Neural cell (in vitro differentiated cells): ENCODE data around the gene TBC1D30. TPM values are rescaled to one million over a fixed set of nuclear protein-coding genes. Genes with fewer than 3 reads are reported as not detected.

Experiments
- H2AFZ ChIP-seq: fragments of 200-600, 300-800 bp; sonication (generic), shearing (Covaris generic); 2 replicates; pipeline ENCODE4 v1.6.0; 2014; ENCODE audit warnings: low read depth, mild to moderate bottlenecking, antibody characterized with exemption, low read length, moderate library complexity
- H3F3A ChIP-seq: fragments of 200-600 bp; shearing (Covaris generic); 2 replicates; pipeline ENCODE4 v1.6.1; 2016; ENCODE audit warnings: mild to moderate bottlenecking, moderate library complexity, mixed read lengths, antibody characterized with exemption, low read length; ENCODE audit not compliant: insufficient read depth, poor library complexity, severe bottlenecking
- H3K27ac ChIP-seq: fragments of 200-600, 300-800 bp; sonication (generic), shearing (Covaris generic); 2 replicates; pipeline ENCODE4 v1.5.1; 2014; ENCODE audit warnings: mild to moderate bottlenecking, low read length, moderate library complexity
- H3K27me3 ChIP-seq: fragments of 300-800, 200-600 bp; sonication (generic), shearing (Covaris generic); 2 replicates; pipeline ENCODE4 v1.6.0; 2014; ENCODE audit warnings: mild to moderate bottlenecking, low read depth, low read length, moderate library complexity; ENCODE audit not compliant: insufficient read depth
- H3K36me3 ChIP-seq: fragments of 300-800, 200-600 bp; sonication (generic), shearing (Covaris generic); 2 replicates; pipeline ENCODE4 v1.5.1; 2014; ENCODE audit warnings: mild to moderate bottlenecking, antibody characterized with exemption, low read length, moderate library complexity; ENCODE audit not compliant: insufficient read depth
- H3K4me2 ChIP-seq: fragments of 300-800, 200-600 bp; sonication (generic), shearing (Covaris generic); 2 replicates; pipeline ENCODE4 v1.6.0; 2014; ENCODE audit warnings: mild to moderate bottlenecking, low read length
- H3K4me3 ChIP-seq: fragments of 300-800, 200-600 bp; sonication (generic), shearing (Covaris generic); 2 replicates; pipeline ENCODE4 v1.5.1; 2014; ENCODE audit warnings: mild to moderate bottlenecking, low read length, moderate library complexity
- H3K79me2 ChIP-seq: fragments of 200-600 bp; shearing (Covaris generic); replicated peaks from 2 replicates; pipeline ENCODE4 v1.6.0; 2014; ENCODE audit warnings: mild to moderate bottlenecking, low read length, moderate library complexity; ENCODE audit not compliant: insufficient read depth
- H3K9ac ChIP-seq: fragments of 300-800, 200-600 bp; sonication (generic), shearing (Covaris generic); 2 replicates; pipeline ENCODE4 v1.6.1; 2016; ENCODE audit warnings: mild to moderate bottlenecking, low read length, mixed read lengths
- H3K9me2 ChIP-seq: fragments of 200-600 bp; shearing (Covaris generic); 2 replicates; pipeline ENCODE4 v1.6.1; 2016; ENCODE audit warnings: mild to moderate bottlenecking, low read length, mixed read lengths; ENCODE audit not compliant: insufficient read depth
- H3K9me3 ChIP-seq: fragments of 200-600, 300-800 bp; sonication (generic), shearing (Covaris generic); 2 replicates; pipeline ENCODE4 v1.6.1; 2016; ENCODE audit warnings: mild to moderate bottlenecking, mixed run types, low read length, moderate library complexity, mixed read lengths
- H4K20me1 ChIP-seq: fragments of 200-600 bp; shearing (Covaris generic); 2 replicates; pipeline ENCODE4 v1.6.1; 2016; ENCODE audit warnings: mild to moderate bottlenecking, mixed run types; ENCODE audit not compliant: insufficient read depth
- CTCF ChIP-seq: fragments of 450-650 bp; IDR thresholded peaks from 2 replicates; pipeline ENCODE4 v1.5.1; 2014; ENCODE audit warnings: antibody characterized with exemption, mild to moderate bottlenecking, moderate library complexity; ENCODE audit not compliant: poor library complexity, severe bottlenecking
- EP300 ChIP-seq: fragments of 450-650 bp; conservative IDR thresholded peaks from 2 replicates; pipeline ENCODE4 v1.6.1; 2014; ENCODE audit warnings: antibody characterized with exemption, mild to moderate bottlenecking, moderate library complexity; ENCODE audit not compliant: poor library complexity, severe bottlenecking
- EZH2 ChIP-seq: fragments of 200-600, 300-800 bp; shearing (Covaris generic), sonication (generic); IDR thresholded peaks from 2 replicates; pipeline ENCODE4 v1.6.1; 2014; ENCODE audit warnings: antibody characterized with exemption, low read length, borderline replicate concordance, mild to moderate bottlenecking; ENCODE audit not compliant: insufficient read depth, poor library complexity, severe bottlenecking
- MXI1 ChIP-seq: fragments of 450-650 bp; conservative IDR thresholded peaks from 2 replicates; pipeline ENCODE4 v1.6.1; 2014; ENCODE audit warnings: antibody characterized with exemption, mild to moderate bottlenecking; ENCODE audit not compliant: poor library complexity, severe bottlenecking
- POLR2AphosphoS5 ChIP-seq: IDR thresholded peaks from 2 replicates; pipeline ENCODE4 v1.6.1; 2012
- RAD21 ChIP-seq: fragments of 450-650 bp; conservative IDR thresholded peaks from 2 replicates; pipeline ENCODE4 v1.6.1; 2014; ENCODE audit warnings: antibody characterized with exemption, mild to moderate bottlenecking, moderate library complexity
- REST ChIP-seq: IDR thresholded peaks from 2 replicates; pipeline ENCODE4 v1.6.1; 2012; ENCODE audit warnings: borderline replicate concordance
- SMC3 ChIP-seq: fragments of 450-650 bp; conservative IDR thresholded peaks from 2 replicates; pipeline ENCODE4 v1.6.1; 2014; ENCODE audit warnings: antibody characterized with exemption, mild to moderate bottlenecking, moderate library complexity; ENCODE audit not compliant: poor library complexity
- TAF1 ChIP-seq: IDR thresholded peaks from 2 replicates; pipeline ENCODE4 v1.6.1; 2012; ENCODE audit warnings: low read depth
- polyA plus RNA-seq: library from polyadenylated mRNA; depleted of rRNA; stranded (reverse); fragments of >200 nt; gene quantifications from 2 replicates; pipeline ENCODE4 v1.2.3, GENCODE V29; 2014

Gene TBC1D30
- polyA plus RNA-seq, 1 donor from 2014 or later = 17.6 TPM

- Histone ChIP-seq H3K27ac (no peak overlapping the region), H3K9me2 (no peaks in the 10 kb centered on the region), H3K9ac (no peak overlapping the region), H2AFZ (no peak overlapping the region), H3K27me3 (no peaks in the 10 kb centered on the region), H3K9me3 (no peaks in the 10 kb centered on the region), H3K4me2 (no peak overlapping the region), H3K4me3 (no peak overlapping the region), H3F3A (no peaks in the 10 kb centered on the region), H3K36me3 (no peaks in the 10 kb centered on the region), H4K20me1 (no peaks in the 10 kb centered on the region), H3K79me2 (no peaks in the 10 kb centered on the region)
- TF ChIP-seq EZH2 (no peak), MXI1 (no peak), POLR2AphosphoS5 (no peak), TAF1 (no peak), RAD21 (no peak), CTCF (no peak), REST (no peak), EP300 (no peak), SMC3 (no peak)
These were observed 34.6 kb downstream of the TBC1D30 start for GRCh38 chr12:64858882-64859605.

GRCh38 chr12:64860446-64860998 lies 36.1 kb downstream of the TBC1D30 start:
- Histone ChIP-seq H2AFZ (no peak overlapping the region), H3K36me3 (no peaks in the 10 kb centered on the region), H3K27me3 (no peaks in the 10 kb centered on the region), H3K9me2 (no peaks in the 10 kb centered on the region), H4K20me1 (no peaks in the 10 kb centered on the region), H3K4me2 (no peak overlapping the region), H3K9ac (no peak overlapping the region), H3K79me2 (no peaks in the 10 kb centered on the region), H3K4me3 (no peak overlapping the region), H3K27ac (no peak overlapping the region), H3F3A (no peaks in the 10 kb centered on the region), H3K9me3 (no peaks in the 10 kb centered on the region)
- TF ChIP-seq REST (peak; percentile 9), EP300 (no peak), SMC3 (no peak), EZH2 (no peak), CTCF (no peak)
